BE2C (cell line): ENCODE results near the gene RFX7.

ENCODE experiments used
- DNase-seq: peaks from one replicate; pipeline ENCODE4 v3.0.0-alpha.2; 2020
- H3K27me3 ChIP-seq: fragments of 250-450 bp; sonication (Bioruptor Pico); 2 replicates; pipeline ENCODE4 v1.5.1; 2020; ENCODE audit warnings: mild to moderate bottlenecking
- H3K36me3 ChIP-seq: fragments of 250-450 bp; sonication (Bioruptor Pico); 2 replicates; pipeline ENCODE4 v1.5.1; 2020; ENCODE audit warnings: mild to moderate bottlenecking
- H3K4me1 ChIP-seq: fragments of 250-450 bp; sonication (Bioruptor Pico); 2 replicates; pipeline ENCODE4 v1.5.1; 2020
- H3K4me3 ChIP-seq: 2 replicates; pipeline ENCODE4 v1.5.1; 2011; ENCODE audit warnings: low read depth, low read length
- H3K9me3 ChIP-seq: fragments of 250-450 bp; sonication (Bioruptor Pico); 2 replicates; pipeline ENCODE4 v1.5.1; 2020
- CTCF ChIP-seq: IDR thresholded peaks from 2 replicates; pipeline ENCODE4 v1.5.1; 2012; ENCODE audit warnings: mild to moderate bottlenecking, low read depth, low read length

The RFX7 gene

GRCh38 chr15:56251315-56252095 is 7.8 kb upstream of the RFX7 start:
- Histone ChIP-seq H3K9me3 (no peaks in the 10 kb centered on the region), H3K36me3 (no peaks in the 10 kb centered on the region), H3K27me3 (no peaks in the 10 kb centered on the region), H3K4me1 (0 out of 2 replicates have a peak, but pooled peaks cover 5% of the 10 kb centered on the region), H3K4me3 (no peak overlapping the region)
- TF ChIP-seq CTCF: no peak
- no peak for DNase-seq

GRCh38 chr15:56250626-56251025 is 6.9 kb upstream of the RFX7 start:
- no peak for DNase-seq
- Histone ChIP-seq H3K9me3 (no peaks in the 10 kb centered on the region), H3K4me3 (no peak overlapping the region), H3K4me1 (peaks cover 5% of the 10 kb centered on the region; the same call in 1 of the 2 replicates), H3K27me3 (no peaks in the 10 kb centered on the region), H3K36me3 (no peaks in the 10 kb centered on the region)
- no peak for TF ChIP-seq CTCF

- Histone ChIP-seq H3K36me3 (no peaks in the 10 kb centered on the region), H3K9me3 (no peaks in the 10 kb centered on the region), H3K4me3 (no peak overlapping the region), H3K27me3 (no peaks in the 10 kb centered on the region), H3K4me1 (peaks cover 14% of the 10 kb centered on the region; the same call in 1 of the 2 replicates)
- peak; percentile 62 for TF ChIP-seq CTCF
- peak; percentile 19 for DNase-seq
Measured at GRCh38 chr15:56249092-56249491, 5.4 kb upstream of the RFX7 start.

- Histone ChIP-seq H3K27me3 (no peaks in the 10 kb centered on the region), H3K9me3 (no peaks in the 10 kb centered on the region), H3K4me3 (no peak overlapping the region), H3K4me1 (peaks cover 14% of the 10 kb centered on the region; the same call in 1 of the 2 replicates), H3K36me3 (no peaks in the 10 kb centered on the region)
- DNase-seq: no peak
- TF ChIP-seq CTCF: no peak
Measured at GRCh38 chr15:56248311-56248992, 4.8 kb upstream of the RFX7 start.

- H3K4me1 ChIP-seq: peaks cover 9% of the 10 kb centered on the region; the same call in 1 of the 2 replicates
- no peak overlapping the region for H3K4me3 ChIP-seq
- no peak for TF ChIP-seq CTCF
- no peaks in the 10 kb centered on the region for H3K27me3 ChIP-seq
- H3K9me3 ChIP-seq: no peaks in the 10 kb centered on the region
- no peak for DNase-seq
- no peaks in the 10 kb centered on the region for H3K36me3 ChIP-seq
Measured at GRCh38 chr15:56247266-56247665, 3.6 kb upstream of the RFX7 start.
